Retinal pigment epithelial cell (primary cell): ENCODE results near the gene ACTN2.

Experiments
- DNase-seq: peaks from one replicate; pipeline ENCODE4 v3.0.0-alpha.2; 2010; ENCODE audit warnings: low read depth
- H3K4me3 ChIP-seq: 2 replicates; pipeline ENCODE4 v1.5.1; 2011; ENCODE audit warnings: mild to moderate bottlenecking, low read length, control low read depth, moderate library complexity
- TF ChIP-seq, protein P1 (sequence below): conservative IDR thresholded peaks from 2 replicates; pipeline ENCODE4 v1.5.1; 2011; ENCODE audit warnings: low read depth, low read length, control low read depth, inconsistent platforms

The ACTN2 gene

DNA sequence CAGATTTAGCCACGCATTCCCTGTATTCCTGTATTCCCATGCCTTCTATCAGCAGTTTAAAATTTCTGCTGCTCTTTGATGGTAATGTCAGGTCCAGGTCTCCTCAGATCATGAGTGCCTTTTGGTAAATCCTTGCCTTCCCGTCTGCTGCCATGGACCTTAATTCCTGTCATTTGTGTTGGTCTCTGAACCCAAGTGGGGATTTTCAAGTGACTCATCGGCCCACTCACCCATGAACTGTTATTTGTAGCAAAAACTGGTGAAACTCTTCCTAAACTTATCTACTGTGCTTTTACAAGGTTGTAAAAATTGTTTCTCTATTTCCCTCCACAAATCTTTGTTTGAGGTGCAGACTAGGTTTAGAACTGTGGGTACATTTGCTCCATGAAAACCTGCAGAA, 47.4 kb downstream of the ACTN2 start:
- no peak overlapping the region for H3K4me3 ChIP-seq
- no peak for DNase-seq
- TF ChIP-seq, protein P1, sequence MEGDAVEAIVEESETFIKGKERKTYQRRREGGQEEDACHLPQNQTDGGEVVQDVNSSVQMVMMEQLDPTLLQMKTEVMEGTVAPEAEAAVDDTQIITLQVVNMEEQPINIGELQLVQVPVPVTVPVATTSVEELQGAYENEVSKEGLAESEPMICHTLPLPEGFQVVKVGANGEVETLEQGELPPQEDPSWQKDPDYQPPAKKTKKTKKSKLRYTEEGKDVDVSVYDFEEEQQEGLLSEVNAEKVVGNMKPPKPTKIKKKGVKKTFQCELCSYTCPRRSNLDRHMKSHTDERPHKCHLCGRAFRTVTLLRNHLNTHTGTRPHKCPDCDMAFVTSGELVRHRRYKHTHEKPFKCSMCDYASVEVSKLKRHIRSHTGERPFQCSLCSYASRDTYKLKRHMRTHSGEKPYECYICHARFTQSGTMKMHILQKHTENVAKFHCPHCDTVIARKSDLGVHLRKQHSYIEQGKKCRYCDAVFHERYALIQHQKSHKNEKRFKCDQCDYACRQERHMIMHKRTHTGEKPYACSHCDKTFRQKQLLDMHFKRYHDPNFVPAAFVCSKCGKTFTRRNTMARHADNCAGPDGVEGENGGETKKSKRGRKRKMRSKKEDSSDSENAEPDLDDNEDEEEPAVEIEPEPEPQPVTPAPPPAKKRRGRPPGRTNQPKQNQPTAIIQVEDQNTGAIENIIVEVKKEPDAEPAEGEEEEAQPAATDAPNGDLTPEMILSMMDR = no peak

GRCh38 chr1:236734141-236734765, 48.0 kb downstream of the ACTN2 start:
- DNase-seq = no peak
- TF ChIP-seq, protein P1 = no peak
- no peak overlapping the region for H3K4me3 ChIP-seq

DNA sequence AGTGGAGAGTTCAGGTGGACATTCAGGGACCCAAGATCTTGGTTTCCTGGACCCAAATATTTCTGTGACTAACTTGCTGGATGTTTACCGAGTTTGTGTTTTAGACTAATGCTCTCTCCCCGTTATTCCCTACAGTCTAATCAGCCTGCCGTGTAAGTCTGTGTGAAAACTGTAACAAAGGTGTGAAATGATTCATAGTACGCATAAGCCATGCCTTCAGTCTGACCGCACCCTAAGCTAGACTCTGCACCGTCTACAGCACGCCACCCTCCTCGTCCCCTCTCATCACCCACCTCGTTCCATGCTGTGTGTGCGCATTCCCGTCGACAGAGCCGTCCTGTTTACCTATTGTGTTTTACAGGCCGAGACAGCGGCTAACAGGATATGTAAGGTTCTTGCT, 50.5 kb downstream of the ACTN2 start:
- H3K4me3 ChIP-seq = no peak overlapping the region
- DNase-seq = no peak
- TF ChIP-seq, protein P1 = no peak

DNA sequence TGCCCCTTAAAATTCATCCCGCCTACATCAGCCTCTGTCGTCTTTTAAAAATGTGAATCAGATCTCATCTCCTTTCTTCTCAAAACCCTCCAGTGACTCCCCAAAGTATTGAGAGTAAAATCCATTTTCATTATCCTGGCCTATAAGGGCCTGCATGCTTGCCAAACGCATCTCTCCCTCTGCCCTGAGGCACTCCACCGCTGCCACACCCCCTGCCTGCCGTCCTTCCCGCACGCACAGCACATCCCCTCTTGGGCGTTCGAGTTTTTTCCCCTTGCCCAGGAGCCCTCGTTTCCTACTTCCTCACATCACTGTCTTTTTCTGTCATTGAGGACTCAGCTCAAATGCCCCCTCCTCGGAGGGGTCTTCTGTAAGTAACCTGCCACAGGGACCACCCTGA, 55.5 kb downstream of the ACTN2 start:
- H3K4me3 ChIP-seq = no peak overlapping the region
- TF ChIP-seq, protein P1 = no peak
- DNase-seq = no peak

DNA sequence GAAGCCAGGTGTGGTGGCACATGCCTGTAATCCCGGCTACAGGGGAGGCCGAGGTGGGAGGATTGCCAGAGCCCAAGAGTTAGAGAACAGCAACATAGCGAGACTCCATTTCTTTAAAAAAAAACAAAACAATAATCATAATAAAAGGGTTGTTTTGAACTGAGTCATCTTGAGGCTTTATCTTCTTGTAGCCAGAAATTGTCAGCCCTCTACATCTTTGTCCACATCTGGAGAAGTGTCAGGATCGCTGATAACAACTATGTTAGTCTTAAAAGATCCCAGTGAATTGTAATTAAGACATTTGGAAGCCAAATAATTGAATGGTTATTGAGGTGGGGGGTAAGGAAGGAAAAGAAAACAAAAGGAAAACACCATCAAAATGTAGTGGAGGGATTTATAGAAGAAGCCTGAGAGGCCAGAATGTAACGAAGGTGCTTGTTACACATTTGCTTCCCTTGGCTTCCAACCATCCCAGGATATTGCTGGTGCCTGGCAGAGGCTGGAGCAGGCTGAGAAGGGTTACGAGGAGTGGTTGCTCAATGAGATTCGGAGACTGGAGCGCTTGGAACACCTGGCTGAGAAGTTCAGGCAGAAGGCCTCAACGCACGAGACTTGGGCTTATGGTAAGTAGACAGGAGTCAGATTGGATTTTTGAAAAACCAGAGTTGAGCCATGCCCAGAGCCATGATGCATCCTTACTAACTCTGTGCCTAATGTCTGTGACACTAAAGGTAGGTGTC, 56.3 kb downstream of the ACTN2 start:
- TF ChIP-seq, protein P1 = no peak
- H3K4me3 ChIP-seq = no peak overlapping the region
- no peak for DNase-seq

DNA sequence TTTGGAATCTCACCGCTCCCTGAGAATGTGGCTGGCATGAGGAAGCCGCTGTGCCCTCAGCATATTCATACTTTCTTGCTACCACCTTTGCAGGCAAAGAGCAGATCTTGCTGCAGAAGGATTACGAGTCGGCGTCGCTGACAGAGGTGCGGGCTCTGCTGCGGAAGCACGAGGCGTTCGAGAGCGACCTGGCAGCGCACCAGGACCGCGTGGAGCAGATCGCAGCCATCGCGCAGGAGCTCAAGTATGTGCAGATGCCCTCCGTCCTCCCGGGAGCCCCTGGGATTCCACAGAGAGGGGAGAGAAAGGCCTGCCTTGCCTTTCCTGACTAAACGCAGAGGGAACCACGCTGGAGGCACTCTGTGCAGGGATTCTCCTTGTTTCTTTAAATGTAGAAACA, 58.2 kb downstream of the ACTN2 start:
- no peak overlapping the region for H3K4me3 ChIP-seq
- TF ChIP-seq, protein P1 = no peak
- DNase-seq = no peak

DNA sequence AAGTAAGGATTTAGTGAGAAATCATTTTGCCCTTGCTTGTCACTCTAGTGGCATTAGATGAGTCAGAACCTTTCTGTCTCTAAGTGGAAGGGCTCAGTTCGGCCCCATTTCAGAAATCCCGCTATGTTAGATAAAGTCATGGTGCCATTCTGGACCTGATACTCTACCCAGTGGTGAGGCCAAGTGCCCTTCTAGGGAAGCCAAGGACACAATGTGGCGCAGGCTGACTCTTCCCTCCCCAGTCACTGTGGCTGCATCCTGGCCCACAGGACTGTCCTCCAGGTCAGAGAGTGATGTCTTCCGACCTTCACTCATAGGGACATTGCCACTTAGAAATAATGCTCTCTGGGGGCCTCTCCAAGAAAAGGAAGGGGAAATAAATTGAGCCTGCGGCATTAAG, 60.5 kb downstream of the ACTN2 start:
- TF ChIP-seq, protein P1 = no peak
- DNase-seq = no peak
- no peak overlapping the region for H3K4me3 ChIP-seq
